Middle frontal gyrus (tissue), 1 donor: ENCODE results near the gene PTPRN2.

Source experiments
- DNase-seq: peaks from one replicate; pipeline ENCODE4 v3.0.0-alpha.2; 2015; ENCODE audit warnings: low spot score; ENCODE audit errors: extremely low spot score

PTPRN2 gene

GRCh38 chr7:158006841-158007696 is 580.6 kb downstream of the PTPRN2 start:
- no peak for DNase-seq

GRCh38 chr7:158005531-158005930 is 582.1 kb downstream of the PTPRN2 start:
- DNase-seq = no peak

- no peak for DNase-seq
Measured at GRCh38 chr7:158004123-158004490, 583.5 kb downstream of the PTPRN2 start.

- DNase-seq = no peak
Measured at GRCh38 chr7:158003441-158004122, 584.0 kb downstream of the PTPRN2 start.

- no peak for DNase-seq
Measured at GRCh38 chr7:158002486-158003080, 585.0 kb downstream of the PTPRN2 start.

GRCh38 chr7:158001621-158002320 is 585.9 kb downstream of the PTPRN2 start:
- DNase-seq = no peak

- no peak for DNase-seq
Measured at GRCh38 chr7:158001003-158001402, 586.6 kb downstream of the PTPRN2 start.

GRCh38 chr7:158000160-158000559 is 587.5 kb downstream of the PTPRN2 start:
- no peak for DNase-seq

- no peak for DNase-seq
Measured at GRCh38 chr7:157998884-157999552, 588.6 kb downstream of the PTPRN2 start.

- DNase-seq = no peak
Measured at GRCh38 chr7:157997471-157997870, 590.2 kb downstream of the PTPRN2 start.

GRCh38 chr7:157997080-157997440 is 590.6 kb downstream of the PTPRN2 start:
- no peak for DNase-seq

- no peak for DNase-seq
Measured at GRCh38 chr7:157996359-157997079, 591.1 kb downstream of the PTPRN2 start.

- DNase-seq = no peak
Measured at GRCh38 chr7:157995815-157996214, 591.8 kb downstream of the PTPRN2 start.

GRCh38 chr7:157994319-157994718 is 593.3 kb downstream of the PTPRN2 start:
- no peak for DNase-seq

- DNase-seq = no peak
Measured at GRCh38 chr7:157993406-157994105, 594.1 kb downstream of the PTPRN2 start.

- no peak for DNase-seq
Measured at GRCh38 chr7:157992511-157993160, 595.0 kb downstream of the PTPRN2 start.

GRCh38 chr7:157991761-157992160 is 595.9 kb downstream of the PTPRN2 start:
- no peak for DNase-seq

GRCh38 chr7:157991351-157991750 is 596.3 kb downstream of the PTPRN2 start:
- DNase-seq = no peak

- DNase-seq = no peak
Measured at GRCh38 chr7:157990881-157991250, 596.8 kb downstream of the PTPRN2 start.
